Gastroesophageal sphincter (tissue), 4 donors: Measurements from ENCODE around the gene PDE6D. TPM values are rescaled to one million over a fixed set of nuclear protein-coding genes. Genes with fewer than 3 reads are reported as not detected.

Source experiments
- ATAC-seq: fragments of 150-250 bp; one replicate; pipeline ENCODE4 v1.9.1; 2016; ENCODE audit warnings: mild to moderate bottlenecking, moderate library complexity
- H3K27ac ChIP-seq, 4 donors: fragments of 200-600 bp; sonication (generic) in 3 of 4; 1 replicate in 3 of 4; 2 replicates in 1 of 4; pipeline ENCODE4 v1.5.1; 2016 to 2019
- H3K27me3 ChIP-seq: fragments of 200-600 bp; sonication (generic); one replicate; pipeline ENCODE4 v1.5.1; 2019
- H3K36me3 ChIP-seq, 2 donors: fragments of 200-600 bp; sonication (generic); one replicate each; pipeline ENCODE4 v1.5.1; 2019; ENCODE audit warnings: control low read depth in 1 of 2
- H3K4me1 ChIP-seq, 3 donors: fragments of 200-600 bp; sonication (generic); 1 replicate in 2 of 3; 2 replicates in 1 of 3; pipeline ENCODE4 v1.5.1; 2016 to 2019; ENCODE audit warnings: control low read depth in 2 of 3
- H3K4me3 ChIP-seq, 2 donors: fragments of 200-600 bp; sonication (generic); one replicate each; pipeline ENCODE4 v1.5.1; 2019; ENCODE audit warnings: mild to moderate bottlenecking in 1 of 2, moderate library complexity in 1 of 2
- H3K9me3 ChIP-seq, 3 donors: fragments of 200-600 bp; sonication (generic); one replicate each; pipeline ENCODE4 v1.5.1; 2017 to 2019; ENCODE audit warnings: control low read depth in 2 of 3
- CTCF ChIP-seq, 4 experiments: fragments of 200-600 bp in 2 of 4; fragments of 450-650 bp in 2 of 4; sonication (generic) in 1 of 4; IDR thresholded peaks; one replicate each; pipeline ENCODE4 v1.5.1; 2017 to 2019; ENCODE audit warnings: antibody characterized with exemption in 4 of 4, mild to moderate bottlenecking in 2 of 4, moderate library complexity in 2 of 4
- EP300 ChIP-seq: sonication (generic); formaldehyde crosslinking; IDR thresholded peaks from one replicate; pipeline ENCODE4 v1.6.1; 2017; ENCODE audit warnings: antibody characterized with exemption, mild to moderate bottlenecking
- POLR2A ChIP-seq, 2 donors: fragments of 450-650 bp; IDR thresholded peaks; one replicate each; pipeline ENCODE4 v1.6.1; 2017; ENCODE audit warnings: antibody characterized with exemption in 2 of 2, mild to moderate bottlenecking in 2 of 2, moderate library complexity in 1 of 2
- POLR2AphosphoS5 ChIP-seq: sonication (generic); formaldehyde crosslinking; IDR thresholded peaks from one replicate; pipeline ENCODE4 v1.6.1; 2017; ENCODE audit warnings: antibody characterized with exemption
- WGBS, 2 donors: methylation state at CpG; one replicate each; pipeline ENCODE4 v1.1.5; 2018; ENCODE audit warnings: low coverage in 1 of 2; 5-methylcytosine and 5-hydroxymethylcytosine counted together
- total RNA-seq, 4 donors: library from RNA; depleted of rRNA; stranded (reverse); fragments of >200 nt; gene quantifications; one replicate each; pipeline ENCODE4 v1.1.0, GENCODE V29; 2016

PDE6D gene
- total RNA-seq, 4 donors from 2014 or later = 24.3 to 33.7 (median 28.7) TPM

- ATAC-seq = peak; percentile 39
- peak overlapping the region; percentile 93 to 100 (median 100) for H3K27ac ChIP-seq
- H3K4me3 ChIP-seq = peak overlapping the region; percentile 70 to 99
- H3K4me1 ChIP-seq = peaks cover 0 to 72% (median 37%) of the 10 kb centered on the region in 3 donors
- peaks cover 0 to 27% of the 10 kb centered on the region in 2 donors for H3K36me3 ChIP-seq
- no peaks in the 10 kb centered on the region for H3K9me3 ChIP-seq
- WGBS, 2 donors = no CpG with 5 or more reads among the region's 105 CpGs
- peak; percentile 66 for TF ChIP-seq POLR2AphosphoS5
- peak in 3 of 4 experiments; percentile 90 to 100 (median 99) for TF ChIP-seq CTCF (IDR thresholded peaks at IDR 0.05)
- peak; percentile 87 to 91 for TF ChIP-seq POLR2A (IDR thresholded peaks at IDR 0.05)
- TF ChIP-seq EP300 = no peak
- no peaks in the 10 kb centered on the region for H3K27me3 ChIP-seq
These were observed 70.9 kb downstream of the PDE6D start for GRCh38 chr2:231709981-231710798.

DNA sequence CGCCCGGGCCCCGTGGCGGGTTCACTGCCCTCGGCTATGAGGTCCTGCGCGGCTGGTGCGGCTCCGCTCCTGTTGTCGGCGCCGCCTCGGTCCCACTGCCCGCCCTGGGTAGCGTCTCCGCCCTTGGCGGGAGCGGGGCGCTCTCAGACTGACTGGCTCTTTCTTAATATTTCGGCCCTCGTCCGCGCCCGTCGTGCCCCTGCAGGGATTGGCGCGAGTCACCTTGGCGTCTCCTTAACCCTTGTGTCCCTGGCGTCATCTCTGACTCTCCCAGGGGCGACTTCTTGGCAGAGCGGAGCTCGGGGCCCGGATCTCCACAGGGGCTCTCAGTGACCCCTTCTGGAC, 71.5 kb downstream of the PDE6D start:
- no peak for ATAC-seq
- peaks cover 0 to 71% (median 31%) of the 10 kb centered on the region in 3 donors for H3K4me1 ChIP-seq
- H3K36me3 ChIP-seq = peaks cover 0 to 27% of the 10 kb centered on the region in 2 donors
- H3K27ac ChIP-seq = peak overlapping the region; percentile 93 to 100 (median 100)
- peak overlapping the region; percentile 70 to 99 for H3K4me3 ChIP-seq
- H3K9me3 ChIP-seq = no peaks in the 10 kb centered on the region
- no CpG with 5 or more reads among the region's 33 CpGs for WGBS, 2 donors
- TF ChIP-seq EP300 = no peak
- peak in 1 of 2 donors; percentile 17 for TF ChIP-seq POLR2A (IDR thresholded peaks at IDR 0.05)
- TF ChIP-seq CTCF (IDR thresholded peaks at IDR 0.05) = no peak
- TF ChIP-seq POLR2AphosphoS5 = peak; percentile 60
- H3K27me3 ChIP-seq = no peaks in the 10 kb centered on the region

DNA sequence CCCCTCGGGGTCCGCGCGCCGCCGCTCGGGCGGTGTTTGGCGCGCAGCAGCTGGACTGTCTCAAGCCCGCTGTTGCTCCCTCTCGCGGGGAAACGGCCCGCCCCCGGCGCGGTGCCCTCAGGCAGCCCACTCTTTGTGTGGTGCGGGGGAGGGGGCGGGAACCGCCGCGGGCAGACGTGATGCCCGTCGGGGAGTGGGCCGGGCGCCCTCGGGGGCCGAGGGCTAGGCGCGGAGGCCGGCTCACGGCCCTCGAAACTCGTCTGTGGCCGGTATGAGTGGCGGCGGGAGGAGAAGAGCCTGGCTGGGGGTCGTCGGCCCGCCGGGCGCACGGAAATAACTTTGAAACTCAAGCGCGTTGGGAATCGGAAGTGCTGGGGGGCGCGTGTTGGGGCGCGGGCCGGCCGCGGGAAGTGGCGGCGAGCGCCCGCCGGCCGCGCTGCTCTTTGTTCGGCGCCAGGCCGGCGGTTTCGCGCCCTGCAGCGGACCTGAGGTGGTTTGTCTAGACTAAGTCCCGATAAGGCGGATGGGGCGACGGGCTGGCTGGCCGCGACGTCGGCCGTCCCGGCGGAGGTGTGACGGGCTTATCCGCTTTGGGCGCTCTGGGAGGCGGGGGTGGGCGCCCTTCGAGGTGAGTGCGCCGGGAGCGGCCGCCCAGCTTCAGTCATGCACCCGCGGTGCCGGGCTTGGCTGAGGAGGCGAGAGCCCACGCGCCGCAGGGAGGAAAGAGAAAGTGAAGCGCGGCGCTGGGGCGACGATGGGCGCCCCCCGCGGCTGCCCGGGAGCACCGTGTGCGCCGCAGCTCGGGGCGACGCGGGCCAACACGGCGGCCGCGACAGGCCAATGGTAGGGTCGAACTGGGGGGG, 72.1 kb downstream of the PDE6D start:
- H3K27me3 ChIP-seq = no peaks in the 10 kb centered on the region
- H3K36me3 ChIP-seq = peaks cover 0 to 26% of the 10 kb centered on the region in 2 donors
- peak overlapping the region; percentile 70 to 99 for H3K4me3 ChIP-seq
- WGBS, 2 donors = 4% methylated on average over 5 of the region's 118 CpGs; no CpG with 5 or more reads in 1 of the 2 donors
- ATAC-seq = no peak
- no peaks in the 10 kb centered on the region for H3K9me3 ChIP-seq
- H3K4me1 ChIP-seq = peaks cover 0 to 71% (median 26%) of the 10 kb centered on the region in 3 donors
- TF ChIP-seq CTCF (IDR thresholded peaks at IDR 0.05) (peak in 3 of 4 experiments; percentile 19 to 45 (median 25)), POLR2A (IDR thresholded peaks at IDR 0.05) (peak; percentile 55 to 68), POLR2AphosphoS5 (no peak), EP300 (no peak)
- peak overlapping the region; percentile 93 to 100 (median 100) for H3K27ac ChIP-seq

- TF ChIP-seq EP300 (no peak), POLR2AphosphoS5 (peak; percentile 99), POLR2A (IDR thresholded peaks at IDR 0.05) (peak; percentile 98 to 99), CTCF (IDR thresholded peaks at IDR 0.05) (peak in 2 of 4 experiments; percentile 9 to 18)
- H3K36me3 ChIP-seq = peaks cover 0 to 18% of the 10 kb centered on the region in 2 donors
- peak within 1 kb of the TSS; percentile 70 to 99 for H3K4me3 ChIP-seq
- WGBS, 2 donors = 0% methylated on average over 21 of the region's 97 CpGs; no CpG with 5 or more reads in 1 of the 2 donors
- no peaks in the 10 kb centered on the region for H3K9me3 ChIP-seq
- peak; percentile 85 for ATAC-seq
- peak within 1 kb of the TSS; percentile 93 to 100 (median 100) for H3K27ac ChIP-seq
- no peaks in the 10 kb centered on the region for H3K27me3 ChIP-seq
- peaks cover 0 to 71% (median 20%) of the 10 kb centered on the region in 3 donors for H3K4me1 ChIP-seq
These were observed 72.9 kb downstream of the PDE6D start, which contains the start of gene PTMA for GRCh38 chr2:231707927-231708772. TSS of gene PTMA (plus strand) at chr2:231708525. CDS start at chr2:231708707, 182 bp downstream.
